Measurements from ENCODE around the gene ABCB8. TPM values are rescaled to one million over a fixed set of nuclear protein-coding genes. Genes with fewer than 3 reads are reported as not detected.

Gene ABCB8
- polyA plus RNA-seq, 1 of the 3 experiments (the other 2 are of a cell fraction), result 36.0 TPM

DNA sequence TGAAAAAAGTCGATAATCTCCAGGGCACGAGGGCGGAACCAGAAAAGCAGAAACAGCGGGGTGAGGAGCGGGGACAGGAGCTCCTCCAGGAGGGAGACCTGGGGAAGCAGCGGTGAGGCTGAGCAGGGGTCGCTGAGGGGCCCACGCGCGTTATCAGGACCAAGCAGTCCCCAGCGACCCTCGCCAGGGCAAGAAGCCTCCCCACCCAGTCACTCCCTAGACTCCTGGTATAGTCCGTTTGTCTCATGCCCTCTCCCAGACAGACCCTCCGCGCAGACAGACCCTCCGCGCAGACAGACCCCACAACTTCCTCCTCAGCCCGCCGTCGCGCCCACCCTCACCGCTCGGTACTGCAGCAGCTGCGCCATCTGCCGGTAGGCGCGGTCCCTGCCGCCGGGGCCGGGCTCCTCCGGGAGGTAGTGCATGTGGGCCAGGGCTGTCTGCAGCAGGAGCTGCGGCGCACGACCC lies 10.3 kb upstream of the ABCB8 start:
- Histone ChIP-seq H3K36me3 (replicated peaks in 1 of 2; ENCODE audit: control insufficient read depth in 1 of 2, insufficient read depth in 2 of 2, low read length in 1 of 2) (no peaks in the 10 kb centered on the region), H4K20me1 (ENCODE audit: insufficient read depth) (no peaks in the 10 kb centered on the region), H3K9me2 (no peaks in the 10 kb centered on the region), H3K27me3 (ENCODE audit: insufficient read depth) (peaks cover 15% of the 10 kb centered on the region; the same call in 1 of the 2 replicates), H3K9me3 (no peaks in the 10 kb centered on the region), H3K27ac (ENCODE audit: low read depth in 2 of 2, low read length in 1 of 2) (peak overlapping the region in 1 of 2 experiments; percentile 18; a peak in 2 of 4 replicates), H3K4me1 (ENCODE audit: control insufficient read depth in 1 of 2, insufficient read depth in 2 of 2, low read depth in 1 of 2, low read length in 1 of 2) (peaks cover 0 to 27% of the 10 kb centered on the region in 2 experiments; a peak in 1 of 4 replicates), H3K9ac (no peak overlapping the region), H2AFZ (ENCODE audit: low read depth) (no peak overlapping the region), H3K4me3 (ENCODE audit: low read depth in 2 of 2, low read length in 1 of 2) (peak overlapping the region; percentile 28 to 34), H3K4me2 (peak overlapping the region; percentile 70; the same call in 1 of the 2 replicates), H3F3A (replicated peaks; ENCODE audit: insufficient read depth) (no peaks in the 10 kb centered on the region), H3K79me2 (ENCODE audit: insufficient read depth) (no peaks in the 10 kb centered on the region)
- ChIA-PET CTCF (interaction anchor here (0.5 to 8.3 kb wide), 77 partner anchors 10 to 655 kb away, joined by 3 to 107 read pairs (median 4); partner anchors contain the start of genes ABCB8, ABCF2, CDK5 and FASTK), POLR2A (interaction anchor here (0.7 to 1.3 kb wide), 6 partner anchors 9 to 120 kb away, joined by 3 to 10 read pairs (median 3); partner anchors contain the start of gene ABCB8)
- TF ChIP-seq, protein P1, sequence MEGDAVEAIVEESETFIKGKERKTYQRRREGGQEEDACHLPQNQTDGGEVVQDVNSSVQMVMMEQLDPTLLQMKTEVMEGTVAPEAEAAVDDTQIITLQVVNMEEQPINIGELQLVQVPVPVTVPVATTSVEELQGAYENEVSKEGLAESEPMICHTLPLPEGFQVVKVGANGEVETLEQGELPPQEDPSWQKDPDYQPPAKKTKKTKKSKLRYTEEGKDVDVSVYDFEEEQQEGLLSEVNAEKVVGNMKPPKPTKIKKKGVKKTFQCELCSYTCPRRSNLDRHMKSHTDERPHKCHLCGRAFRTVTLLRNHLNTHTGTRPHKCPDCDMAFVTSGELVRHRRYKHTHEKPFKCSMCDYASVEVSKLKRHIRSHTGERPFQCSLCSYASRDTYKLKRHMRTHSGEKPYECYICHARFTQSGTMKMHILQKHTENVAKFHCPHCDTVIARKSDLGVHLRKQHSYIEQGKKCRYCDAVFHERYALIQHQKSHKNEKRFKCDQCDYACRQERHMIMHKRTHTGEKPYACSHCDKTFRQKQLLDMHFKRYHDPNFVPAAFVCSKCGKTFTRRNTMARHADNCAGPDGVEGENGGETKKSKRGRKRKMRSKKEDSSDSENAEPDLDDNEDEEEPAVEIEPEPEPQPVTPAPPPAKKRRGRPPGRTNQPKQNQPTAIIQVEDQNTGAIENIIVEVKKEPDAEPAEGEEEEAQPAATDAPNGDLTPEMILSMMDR (IDR thresholded peaks at IDR 0.05), result peak; percentile 99
- TF ChIP-seq GATA2 (CRISPR knock-in tag; IDR thresholded peaks at IDR 0.05) (peak; percentile 66; the same call in 1 of the 2 replicates), RAD21 (IDR thresholded peaks at IDR 0.05; ENCODE audit: low read length) (peak; percentile 73), SMC3 (IDR thresholded peaks at IDR 0.05; ENCODE audit: low read depth, low read length) (peak; percentile 84), TCF12 (IDR thresholded peaks at IDR 0.05) (no peak), SIN3A (IDR thresholded peaks at IDR 0.05; ENCODE audit: borderline replicate concordance, low read depth, low read length) (peak; percentile 11; the same call in 1 of the 2 replicates), YY1 (IDR thresholded peaks at IDR 0.05; ENCODE audit: low read depth) (no peak), TEAD4 (IDR thresholded peaks at IDR 0.05; ENCODE audit: borderline replicate concordance, insufficient read depth) (no peak), POLR2AphosphoS5 (IDR thresholded peaks at IDR 0.05; ENCODE audit: low read depth, low read length) (no peak), MXI1 (IDR thresholded peaks at IDR 0.05; ENCODE audit: low read depth, low read length) (peak; percentile 64; the same call in 1 of the 2 replicates), RCOR1 (IDR thresholded peaks at IDR 0.05; ENCODE audit: low read length) (peak; percentile 55; the same call in 1 of the 2 replicates)
- TF ChIP-seq, protein P2, sequence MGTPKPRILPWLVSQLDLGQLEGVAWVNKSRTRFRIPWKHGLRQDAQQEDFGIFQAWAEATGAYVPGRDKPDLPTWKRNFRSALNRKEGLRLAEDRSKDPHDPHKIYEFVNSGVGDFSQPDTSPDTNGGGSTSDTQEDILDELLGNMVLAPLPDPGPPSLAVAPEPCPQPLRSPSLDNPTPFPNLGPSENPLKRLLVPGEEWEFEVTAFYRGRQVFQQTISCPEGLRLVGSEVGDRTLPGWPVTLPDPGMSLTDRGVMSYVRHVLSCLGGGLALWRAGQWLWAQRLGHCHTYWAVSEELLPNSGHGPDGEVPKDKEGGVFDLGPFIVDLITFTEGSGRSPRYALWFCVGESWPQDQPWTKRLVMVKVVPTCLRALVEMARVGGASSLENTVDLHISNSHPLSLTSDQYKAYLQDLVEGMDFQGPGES (IDR thresholded peaks at IDR 0.05; ENCODE audit: low read depth, low read length), result no peak
- TF ChIP-seq, protein P3, sequence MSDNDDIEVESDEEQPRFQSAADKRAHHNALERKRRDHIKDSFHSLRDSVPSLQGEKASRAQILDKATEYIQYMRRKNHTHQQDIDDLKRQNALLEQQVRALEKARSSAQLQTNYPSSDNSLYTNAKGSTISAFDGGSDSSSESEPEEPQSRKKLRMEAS (IDR thresholded peaks at IDR 0.05; ENCODE audit: low read depth), result peak; percentile 53
- TF ChIP-seq, protein P4, sequence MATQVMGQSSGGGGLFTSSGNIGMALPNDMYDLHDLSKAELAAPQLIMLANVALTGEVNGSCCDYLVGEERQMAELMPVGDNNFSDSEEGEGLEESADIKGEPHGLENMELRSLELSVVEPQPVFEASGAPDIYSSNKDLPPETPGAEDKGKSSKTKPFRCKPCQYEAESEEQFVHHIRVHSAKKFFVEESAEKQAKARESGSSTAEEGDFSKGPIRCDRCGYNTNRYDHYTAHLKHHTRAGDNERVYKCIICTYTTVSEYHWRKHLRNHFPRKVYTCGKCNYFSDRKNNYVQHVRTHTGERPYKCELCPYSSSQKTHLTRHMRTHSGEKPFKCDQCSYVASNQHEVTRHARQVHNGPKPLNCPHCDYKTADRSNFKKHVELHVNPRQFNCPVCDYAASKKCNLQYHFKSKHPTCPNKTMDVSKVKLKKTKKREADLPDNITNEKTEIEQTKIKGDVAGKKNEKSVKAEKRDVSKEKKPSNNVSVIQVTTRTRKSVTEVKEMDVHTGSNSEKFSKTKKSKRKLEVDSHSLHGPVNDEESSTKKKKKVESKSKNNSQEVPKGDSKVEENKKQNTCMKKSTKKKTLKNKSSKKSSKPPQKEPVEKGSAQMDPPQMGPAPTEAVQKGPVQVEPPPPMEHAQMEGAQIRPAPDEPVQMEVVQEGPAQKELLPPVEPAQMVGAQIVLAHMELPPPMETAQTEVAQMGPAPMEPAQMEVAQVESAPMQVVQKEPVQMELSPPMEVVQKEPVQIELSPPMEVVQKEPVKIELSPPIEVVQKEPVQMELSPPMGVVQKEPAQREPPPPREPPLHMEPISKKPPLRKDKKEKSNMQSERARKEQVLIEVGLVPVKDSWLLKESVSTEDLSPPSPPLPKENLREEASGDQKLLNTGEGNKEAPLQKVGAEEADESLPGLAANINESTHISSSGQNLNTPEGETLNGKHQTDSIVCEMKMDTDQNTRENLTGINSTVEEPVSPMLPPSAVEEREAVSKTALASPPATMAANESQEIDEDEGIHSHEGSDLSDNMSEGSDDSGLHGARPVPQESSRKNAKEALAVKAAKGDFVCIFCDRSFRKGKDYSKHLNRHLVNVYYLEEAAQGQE (IDR thresholded peaks at IDR 0.05; ENCODE audit: low read depth, low read length), result no peak
- WGBS (ENCODE audit: low lambda C conversion rate), result 11% methylated on average over 33 of the region's 34 CpGs
- peak; percentile 98 for DNase-seq

All from SK-N-SH (cell line).